ENCODE data around the gene BTBD8.
A peak's percentile ranks its signal among the peaks of the same experiment; 100 is the strongest.

BTBD8 gene

GRCh38 chr1:92081031-92081430 lies 886 bp downstream of the BTBD8 start:
- no peak for DNase-seq (ENCODE audit: low read depth in 1 of 2, low spot score in 1 of 2)
- peak overlapping the region; percentile 91 for H3K4me3 ChIP-seq (replicated peaks; ENCODE audit: insufficient read depth, low read length)
- H3K27ac ChIP-seq (replicated peaks) = peak overlapping the region; percentile 49
- TF ChIP-seq, protein P1, sequence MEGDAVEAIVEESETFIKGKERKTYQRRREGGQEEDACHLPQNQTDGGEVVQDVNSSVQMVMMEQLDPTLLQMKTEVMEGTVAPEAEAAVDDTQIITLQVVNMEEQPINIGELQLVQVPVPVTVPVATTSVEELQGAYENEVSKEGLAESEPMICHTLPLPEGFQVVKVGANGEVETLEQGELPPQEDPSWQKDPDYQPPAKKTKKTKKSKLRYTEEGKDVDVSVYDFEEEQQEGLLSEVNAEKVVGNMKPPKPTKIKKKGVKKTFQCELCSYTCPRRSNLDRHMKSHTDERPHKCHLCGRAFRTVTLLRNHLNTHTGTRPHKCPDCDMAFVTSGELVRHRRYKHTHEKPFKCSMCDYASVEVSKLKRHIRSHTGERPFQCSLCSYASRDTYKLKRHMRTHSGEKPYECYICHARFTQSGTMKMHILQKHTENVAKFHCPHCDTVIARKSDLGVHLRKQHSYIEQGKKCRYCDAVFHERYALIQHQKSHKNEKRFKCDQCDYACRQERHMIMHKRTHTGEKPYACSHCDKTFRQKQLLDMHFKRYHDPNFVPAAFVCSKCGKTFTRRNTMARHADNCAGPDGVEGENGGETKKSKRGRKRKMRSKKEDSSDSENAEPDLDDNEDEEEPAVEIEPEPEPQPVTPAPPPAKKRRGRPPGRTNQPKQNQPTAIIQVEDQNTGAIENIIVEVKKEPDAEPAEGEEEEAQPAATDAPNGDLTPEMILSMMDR (IDR thresholded peaks at IDR 0.05; ENCODE audit: insufficient read depth, low read length) = no peak
- TF ChIP-seq SPI1 (IDR thresholded peaks at IDR 0.05; ENCODE audit: borderline replicate concordance, low read depth) (no peak), GABPA (IDR thresholded peaks at IDR 0.05; ENCODE audit: low read depth) (no peak), POLR2AphosphoS5 (IDR thresholded peaks at IDR 0.05; ENCODE audit: low read depth) (no peak)
- TF ChIP-seq, protein P2, sequence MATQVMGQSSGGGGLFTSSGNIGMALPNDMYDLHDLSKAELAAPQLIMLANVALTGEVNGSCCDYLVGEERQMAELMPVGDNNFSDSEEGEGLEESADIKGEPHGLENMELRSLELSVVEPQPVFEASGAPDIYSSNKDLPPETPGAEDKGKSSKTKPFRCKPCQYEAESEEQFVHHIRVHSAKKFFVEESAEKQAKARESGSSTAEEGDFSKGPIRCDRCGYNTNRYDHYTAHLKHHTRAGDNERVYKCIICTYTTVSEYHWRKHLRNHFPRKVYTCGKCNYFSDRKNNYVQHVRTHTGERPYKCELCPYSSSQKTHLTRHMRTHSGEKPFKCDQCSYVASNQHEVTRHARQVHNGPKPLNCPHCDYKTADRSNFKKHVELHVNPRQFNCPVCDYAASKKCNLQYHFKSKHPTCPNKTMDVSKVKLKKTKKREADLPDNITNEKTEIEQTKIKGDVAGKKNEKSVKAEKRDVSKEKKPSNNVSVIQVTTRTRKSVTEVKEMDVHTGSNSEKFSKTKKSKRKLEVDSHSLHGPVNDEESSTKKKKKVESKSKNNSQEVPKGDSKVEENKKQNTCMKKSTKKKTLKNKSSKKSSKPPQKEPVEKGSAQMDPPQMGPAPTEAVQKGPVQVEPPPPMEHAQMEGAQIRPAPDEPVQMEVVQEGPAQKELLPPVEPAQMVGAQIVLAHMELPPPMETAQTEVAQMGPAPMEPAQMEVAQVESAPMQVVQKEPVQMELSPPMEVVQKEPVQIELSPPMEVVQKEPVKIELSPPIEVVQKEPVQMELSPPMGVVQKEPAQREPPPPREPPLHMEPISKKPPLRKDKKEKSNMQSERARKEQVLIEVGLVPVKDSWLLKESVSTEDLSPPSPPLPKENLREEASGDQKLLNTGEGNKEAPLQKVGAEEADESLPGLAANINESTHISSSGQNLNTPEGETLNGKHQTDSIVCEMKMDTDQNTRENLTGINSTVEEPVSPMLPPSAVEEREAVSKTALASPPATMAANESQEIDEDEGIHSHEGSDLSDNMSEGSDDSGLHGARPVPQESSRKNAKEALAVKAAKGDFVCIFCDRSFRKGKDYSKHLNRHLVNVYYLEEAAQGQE (IDR thresholded peaks at IDR 0.05; ENCODE audit: insufficient replicate concordance, low read depth) = no peak
- H3K27me3 ChIP-seq (ENCODE audit: insufficient read depth, poor library complexity, severe bottlenecking) = no peaks in the 10 kb centered on the region

DNA sequence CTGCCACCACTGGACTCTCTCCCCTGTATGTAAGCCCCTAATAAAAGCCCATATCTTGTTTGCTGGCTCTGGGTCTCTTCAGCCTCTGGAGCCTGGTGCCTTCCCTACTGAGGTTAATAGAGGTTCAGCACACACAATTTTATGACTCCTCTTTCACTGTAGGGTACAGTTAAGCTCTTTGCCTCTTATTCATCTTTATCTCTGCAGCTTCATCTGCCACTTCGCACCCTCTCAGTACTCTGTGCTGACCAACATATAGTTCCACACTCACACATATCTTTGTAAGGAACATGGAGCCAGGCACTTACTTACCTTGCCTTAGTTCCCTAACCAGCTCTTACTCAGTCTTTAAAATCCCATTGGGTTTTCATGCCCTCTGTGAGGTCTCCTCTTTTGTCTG lies 4.5 kb downstream of the BTBD8 start:
- no peak for DNase-seq (ENCODE audit: low read depth in 1 of 2, low spot score in 1 of 2)
- Histone ChIP-seq H3K27ac (replicated peaks) (no peak overlapping the region), H3K27me3 (ENCODE audit: insufficient read depth, poor library complexity, severe bottlenecking) (no peaks in the 10 kb centered on the region), H3K4me3 (replicated peaks; ENCODE audit: insufficient read depth, low read length) (no peak overlapping the region)
- TF ChIP-seq, protein P1 (IDR thresholded peaks at IDR 0.05; ENCODE audit: insufficient read depth, low read length) = no peak
- TF ChIP-seq GABPA (IDR thresholded peaks at IDR 0.05; ENCODE audit: low read depth) (no peak), POLR2AphosphoS5 (IDR thresholded peaks at IDR 0.05; ENCODE audit: low read depth) (no peak)
- TF ChIP-seq, protein P2 (IDR thresholded peaks at IDR 0.05; ENCODE audit: insufficient replicate concordance, low read depth) = no peak

DNA sequence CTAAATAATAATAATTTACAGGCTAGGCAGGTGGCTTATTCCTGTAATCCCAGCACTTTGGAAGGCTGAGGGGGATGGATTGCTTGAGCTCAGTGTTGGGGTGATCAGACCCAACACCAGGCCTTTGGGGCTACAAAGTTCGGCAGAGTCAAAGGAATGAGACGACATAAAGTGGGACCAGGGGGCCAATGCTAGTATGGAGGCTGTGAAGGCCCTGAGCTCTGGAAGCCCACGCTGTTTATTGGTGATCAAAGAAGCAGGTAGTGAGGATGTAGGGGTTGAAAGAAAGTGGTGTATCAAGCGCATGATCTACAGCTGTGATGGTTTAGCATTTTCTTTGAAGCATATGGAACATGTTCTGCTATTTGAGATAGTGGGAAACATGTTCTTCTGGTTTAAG lies 5.6 kb downstream of the BTBD8 start:
- TF ChIP-seq, protein P2 (IDR thresholded peaks at IDR 0.05; ENCODE audit: insufficient replicate concordance, low read depth) = no peak
- TF ChIP-seq, protein P1 (IDR thresholded peaks at IDR 0.05; ENCODE audit: insufficient read depth, low read length) = no peak
- TF ChIP-seq GABPA (IDR thresholded peaks at IDR 0.05; ENCODE audit: low read depth) (no peak), SPI1 (IDR thresholded peaks at IDR 0.05; ENCODE audit: borderline replicate concordance, low read depth) (no peak), POLR2AphosphoS5 (IDR thresholded peaks at IDR 0.05; ENCODE audit: low read depth) (no peak)
- no peak overlapping the region for H3K27ac ChIP-seq (replicated peaks)
- no peak overlapping the region for H3K4me3 ChIP-seq (replicated peaks; ENCODE audit: insufficient read depth, low read length)
- no peaks in the 10 kb centered on the region for H3K27me3 ChIP-seq (ENCODE audit: insufficient read depth, poor library complexity, severe bottlenecking)
- DNase-seq (ENCODE audit: low read depth in 1 of 2, low spot score in 1 of 2) = no peak
